Activated CD4-positive, alpha-beta memory T cell treated with anti-CD3 and anti-CD28 coated beads, Interleukin-2, amount 10 ng/mL, durations not matched to agents 7 days and 5 days (primary cell): ENCODE measurements around the gene TMEM141. TPM values are rescaled to one million over a fixed set of nuclear protein-coding genes. Genes with fewer than 3 reads are reported as not detected.

ENCODE experiments used
- CTCF ChIA-PET: fragments of 350-600 bp; sonication (Branson Sonifier 250); formaldehyde crosslinking; loops from one replicate; lab custom pipeline; 2021; ENCODE audit warnings: antibody characterized with exemption, inconsistent platforms; lab: Charles Lee
- POLR2A ChIA-PET: fragments of 350-600 bp; sonication (Branson Sonifier 250); formaldehyde crosslinking; loops from one replicate; lab custom pipeline; 2021; ENCODE audit warnings: antibody characterized with exemption; lab: Charles Lee
- DNase-seq: peaks from one replicate; pipeline ENCODE4 v3.0.0-alpha.2; 2020
- H3K27ac Mint-ChIP-seq: one replicate; pipeline ENCODE4 v1.8.0; 2021; ENCODE audit warnings: mild to moderate bottlenecking, mixed read lengths
- H3K27me3 Mint-ChIP-seq: one replicate; pipeline ENCODE4 v1.8.0; 2021; ENCODE audit warnings: mixed read lengths
- H3K36me3 Mint-ChIP-seq: one replicate; pipeline ENCODE4 v1.8.0; 2021; ENCODE audit warnings: low read depth, mixed read lengths
- H3K4me1 Mint-ChIP-seq: one replicate; pipeline ENCODE4 v1.8.0; 2021; ENCODE audit warnings: mixed read lengths
- H3K4me3 Mint-ChIP-seq: one replicate; pipeline ENCODE4 v1.8.0; 2021; ENCODE audit warnings: mild to moderate bottlenecking, mixed read lengths
- H3K9me3 Mint-ChIP-seq: one replicate; pipeline ENCODE4 v1.8.0; 2021; ENCODE audit warnings: mixed read lengths
- total RNA-seq, 2 experiments: library from RNA; stranded (reverse); gene quantifications; one replicate each; pipeline ENCODE4 v1.2.3, GENCODE V29; 2021

Gene TMEM141
- total RNA-seq, 2 experiments from 2014 or later: 39.6 to 42.9 TPM

DNA sequence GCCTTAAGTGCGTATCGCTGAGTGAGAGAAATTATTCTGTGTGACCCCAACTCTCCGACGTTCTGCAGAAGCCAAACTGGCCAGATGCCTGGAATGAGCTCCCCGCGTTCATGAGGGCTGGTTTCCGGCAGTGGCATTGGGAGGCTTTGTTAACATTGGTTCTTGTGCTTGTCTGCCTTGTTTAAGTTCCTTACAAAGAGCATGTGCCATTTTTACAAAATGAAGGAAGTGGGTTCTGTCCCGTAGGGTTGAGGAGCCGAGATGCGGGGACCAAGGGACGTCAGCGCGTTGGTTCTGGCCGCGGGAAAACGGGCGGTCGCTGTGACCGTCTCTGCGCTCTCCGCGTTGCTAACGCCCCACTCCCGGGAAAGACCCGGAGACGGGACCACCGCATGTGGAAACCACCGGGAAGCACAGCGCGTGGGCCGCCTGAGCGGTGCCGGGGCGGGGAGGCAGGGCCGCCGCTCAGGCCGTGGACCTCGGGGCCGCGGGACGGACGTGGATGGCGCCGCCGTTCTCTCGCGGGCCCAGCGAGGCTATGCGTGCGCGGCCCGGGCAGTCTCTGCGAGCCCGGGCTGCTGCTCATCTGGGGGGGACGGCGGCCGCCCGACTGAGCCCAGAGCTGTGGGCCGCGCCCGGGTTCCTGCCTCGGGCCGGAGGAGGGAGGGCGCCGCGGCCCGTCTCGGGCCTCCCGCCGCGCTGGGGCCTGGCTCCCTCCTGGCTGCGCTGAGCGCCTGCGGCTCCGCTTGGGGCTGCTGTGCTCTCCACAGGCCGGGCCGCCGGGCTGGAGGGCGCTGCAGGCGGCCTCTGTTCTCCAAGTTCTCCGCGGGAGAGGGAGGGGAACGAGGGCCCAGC is 30.1 kb downstream of the TMEM141 start:
- H3K4me3 Mint-ChIP-seq: no peak overlapping the region
- DNase-seq: no peak
- ChIA-PET POLR2A (no interaction called here), CTCF (interaction anchor here (2.5 kb wide), 1 partner anchor 214 kb away, joined by 6 read pairs; no protein-coding TSS in a partner anchor)
- H3K36me3 Mint-ChIP-seq: peaks cover 32% of the 10 kb centered on the region
- peaks cover 4% of the 10 kb centered on the region for H3K4me1 Mint-ChIP-seq
- no peak overlapping the region for H3K27ac Mint-ChIP-seq
- H3K27me3 Mint-ChIP-seq: no peaks in the 10 kb centered on the region
- no peaks in the 10 kb centered on the region for H3K9me3 Mint-ChIP-seq

DNA sequence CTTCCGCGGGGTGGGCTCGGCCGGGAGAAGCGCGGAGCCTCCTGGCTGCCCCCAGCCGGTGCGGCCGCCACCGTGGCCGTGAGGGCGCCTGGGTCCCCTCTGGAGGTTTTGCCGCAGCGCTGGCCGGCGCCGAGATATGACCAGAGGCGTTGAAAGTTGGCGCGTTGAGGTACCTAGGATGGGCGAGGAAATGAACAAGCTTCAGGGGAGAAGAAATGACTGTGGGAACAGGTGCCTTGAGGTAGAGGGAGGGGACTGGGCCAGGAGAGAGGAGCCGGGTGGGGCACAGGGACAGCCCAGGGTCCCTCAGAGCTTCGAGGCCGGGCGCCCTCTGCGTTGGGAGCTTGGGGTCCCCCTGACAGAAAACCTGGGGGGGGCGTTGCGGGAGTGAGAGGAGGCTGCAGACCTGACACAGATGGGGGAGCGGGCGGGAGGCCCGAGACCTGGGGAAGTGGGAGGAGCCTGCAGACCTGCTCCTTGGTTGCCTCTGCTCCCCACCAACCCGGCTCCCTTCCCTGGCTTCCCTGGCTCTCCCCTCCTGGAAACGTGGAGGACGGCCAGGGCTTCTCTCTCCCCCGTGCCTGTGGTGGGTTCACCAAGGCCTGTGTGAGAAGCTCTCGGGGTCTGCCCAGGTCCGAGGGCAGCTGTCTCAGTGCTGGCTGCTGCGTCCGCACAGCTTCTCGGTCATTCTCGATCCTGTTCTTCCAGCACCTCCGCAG is 30.8 kb downstream of the TMEM141 start:
- no peak overlapping the region for H3K4me3 Mint-ChIP-seq
- H3K36me3 Mint-ChIP-seq: peaks cover 29% of the 10 kb centered on the region
- CTCF ChIA-PET: no interaction called here
- H3K9me3 Mint-ChIP-seq: no peaks in the 10 kb centered on the region
- DNase-seq: no peak
- POLR2A ChIA-PET: interaction anchor here (0.9 kb wide), 1 partner anchor 9 kb away, joined by 3 read pairs; no protein-coding TSS in a partner anchor
- no peak overlapping the region for H3K27ac Mint-ChIP-seq
- no peaks in the 10 kb centered on the region for H3K27me3 Mint-ChIP-seq
- H3K4me1 Mint-ChIP-seq: peaks cover 4% of the 10 kb centered on the region

DNA sequence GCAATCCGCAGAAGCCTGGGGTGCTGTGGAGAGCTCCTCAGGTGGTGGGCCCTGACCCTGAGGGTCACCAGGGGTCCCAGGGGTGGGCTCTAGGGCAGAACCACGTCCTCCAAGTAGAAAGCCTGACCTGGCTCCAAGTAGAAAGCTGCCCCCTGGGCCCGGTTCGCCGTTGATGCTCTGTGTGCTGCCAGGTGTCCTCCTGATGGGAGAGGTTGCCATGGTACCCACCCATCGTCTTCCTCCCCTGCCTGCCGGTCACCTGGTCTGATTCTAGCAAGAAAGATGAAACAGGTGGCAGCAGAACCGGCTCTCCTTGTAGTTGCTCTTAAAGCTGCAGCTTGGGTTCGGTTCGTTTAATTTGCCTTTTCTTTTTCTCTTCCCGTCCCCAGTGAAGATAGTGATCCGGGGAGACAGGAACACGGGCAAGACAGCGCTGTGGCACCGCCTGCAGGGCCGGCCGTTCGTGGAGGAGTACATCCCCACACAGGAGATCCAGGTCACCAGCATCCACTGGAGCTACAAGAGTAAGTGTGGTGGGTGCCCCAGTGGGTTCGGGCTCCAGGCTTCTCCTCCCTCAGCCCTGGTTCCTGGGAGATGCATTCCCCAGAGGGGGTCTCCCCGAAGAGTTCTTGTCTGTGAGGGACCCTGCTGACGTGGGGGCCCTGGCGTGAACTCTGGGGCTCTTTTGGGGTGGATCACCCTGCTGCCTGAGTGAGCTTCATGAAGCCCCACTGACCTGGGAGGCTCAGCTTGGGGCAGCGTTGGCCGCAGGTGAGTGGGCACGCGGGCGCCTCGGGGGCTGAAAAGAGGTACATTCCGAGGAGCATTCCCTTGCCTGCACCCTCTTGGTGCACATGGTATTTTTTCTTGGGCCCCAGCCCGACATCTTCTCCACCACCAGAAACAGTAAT is 32.2 kb downstream of the TMEM141 start:
- H3K27ac Mint-ChIP-seq: no peak overlapping the region
- no peaks in the 10 kb centered on the region for H3K27me3 Mint-ChIP-seq
- H3K4me3 Mint-ChIP-seq: no peak overlapping the region
- peaks cover 27% of the 10 kb centered on the region for H3K36me3 Mint-ChIP-seq
- ChIA-PET CTCF (interaction anchor here (0.7 kb wide), 1 partner anchor 61 kb away, joined by 3 read pairs; no protein-coding TSS in a partner anchor), POLR2A (interaction anchor here (0.7 kb wide), 1 partner anchor 12 kb away, joined by 3 read pairs; no protein-coding TSS in a partner anchor)
- H3K9me3 Mint-ChIP-seq: no peaks in the 10 kb centered on the region
- peaks cover 4% of the 10 kb centered on the region for H3K4me1 Mint-ChIP-seq
- no peak for DNase-seq

DNA sequence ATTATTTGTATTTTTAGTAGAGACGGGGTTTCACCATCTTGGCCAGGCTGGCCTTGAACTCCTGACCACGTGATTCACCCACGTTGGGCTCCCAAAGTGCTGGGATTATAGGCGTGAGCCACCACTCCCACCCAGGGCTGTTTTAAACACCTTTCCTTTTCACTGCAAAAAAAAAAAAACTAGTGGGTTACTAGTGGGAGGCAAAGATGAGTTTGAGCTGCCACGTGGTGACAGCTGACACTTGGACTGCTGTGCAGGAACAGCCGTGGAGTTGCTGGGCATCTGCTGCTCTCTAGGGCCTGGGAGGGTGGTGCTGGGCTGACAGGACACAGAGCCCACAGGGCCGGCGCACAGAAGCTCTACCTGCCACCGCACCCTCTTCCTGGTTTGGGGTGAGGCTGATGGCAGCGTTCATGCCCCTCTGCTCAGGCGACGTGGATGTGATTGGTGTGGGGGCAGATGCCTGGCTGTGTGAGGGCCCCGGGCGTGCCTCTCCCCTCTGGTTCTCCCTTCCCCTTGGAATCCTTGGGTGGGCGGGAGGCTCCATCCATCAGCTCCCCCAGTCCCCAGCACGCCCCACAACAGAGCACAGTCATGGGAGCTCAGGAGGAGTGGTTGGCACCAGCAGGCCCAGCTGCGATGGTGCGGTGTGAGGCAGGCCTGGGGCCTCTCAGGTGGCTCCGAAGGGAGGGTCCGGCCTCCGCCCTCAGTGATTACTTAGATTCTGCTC is 33.5 kb downstream of the TMEM141 start:
- H3K9me3 Mint-ChIP-seq: no peaks in the 10 kb centered on the region
- peaks cover 4% of the 10 kb centered on the region for H3K4me1 Mint-ChIP-seq
- CTCF ChIA-PET: no interaction called here
- H3K27ac Mint-ChIP-seq: no peak overlapping the region
- POLR2A ChIA-PET: interaction anchor here (0.6 to 0.7 kb wide), 2 partner anchors 13 to 417 kb away, joined by 3 read pairs; partner anchors contain the start of gene TUBB4B
- H3K4me3 Mint-ChIP-seq: no peak overlapping the region
- no peak for DNase-seq
- H3K27me3 Mint-ChIP-seq: no peaks in the 10 kb centered on the region
- peaks cover 31% of the 10 kb centered on the region for H3K36me3 Mint-ChIP-seq

DNA sequence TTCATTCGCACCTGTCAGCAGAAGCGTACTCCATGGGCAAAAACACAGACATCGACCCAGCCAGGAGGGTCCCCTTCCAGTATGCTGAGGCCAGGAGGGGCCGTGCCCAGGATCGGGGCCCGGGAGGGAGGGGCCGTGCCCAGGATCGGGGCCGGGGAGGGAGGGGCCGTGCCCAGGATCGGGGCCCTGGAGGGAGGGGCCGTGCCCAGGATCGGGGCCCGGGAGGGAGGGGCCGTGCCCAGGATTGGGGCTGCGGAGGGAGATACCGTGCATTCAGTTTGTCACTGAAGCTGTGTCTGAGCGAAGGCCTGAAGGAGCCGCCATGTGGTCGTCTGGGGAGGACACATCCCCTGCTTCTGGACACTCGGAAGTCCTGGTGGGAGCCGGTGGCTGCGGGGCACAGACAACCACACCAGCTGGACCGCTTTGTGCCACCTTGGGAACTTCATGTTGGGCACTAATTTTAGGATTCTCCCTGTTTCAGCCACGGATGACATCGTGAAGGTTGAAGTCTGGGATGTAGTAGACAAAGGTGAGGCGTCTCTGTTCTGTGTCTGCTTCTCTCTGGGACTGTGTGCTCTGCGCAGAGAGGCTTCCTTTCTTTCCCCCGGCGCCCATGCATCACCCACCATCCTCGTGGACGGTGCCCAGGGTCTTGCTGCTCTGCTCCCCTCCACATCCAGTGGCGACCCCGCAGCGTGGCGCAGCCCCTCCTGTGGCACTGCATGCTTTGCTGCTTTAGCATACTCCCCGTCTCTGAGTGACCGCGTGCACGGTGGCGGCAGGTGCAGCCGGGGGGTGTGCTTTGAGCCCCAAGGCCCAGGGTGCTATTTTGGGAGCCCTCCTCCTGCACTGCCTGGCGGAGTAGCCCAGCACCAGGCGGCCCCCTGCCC is 34.4 kb downstream of the TMEM141 start:
- CTCF ChIA-PET: no interaction called here
- H3K27ac Mint-ChIP-seq: no peak overlapping the region

DNA sequence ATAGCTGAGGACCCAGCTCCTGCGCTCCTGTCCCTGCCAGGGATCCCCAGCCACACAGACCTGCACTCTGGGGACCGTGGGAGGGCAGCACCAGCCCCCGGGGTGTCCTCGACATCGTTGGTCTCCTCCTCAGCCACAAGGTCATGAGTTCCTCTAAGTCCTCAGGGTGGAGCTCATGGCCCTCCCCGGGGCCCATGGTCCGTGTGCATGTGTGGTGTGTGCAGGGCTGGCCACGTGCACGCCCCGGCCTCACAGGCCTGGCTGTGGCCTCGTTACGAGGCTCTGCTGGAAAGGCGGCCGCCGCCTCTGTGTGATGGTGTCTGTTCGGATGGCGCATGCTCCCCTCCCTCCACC is 35.0 kb downstream of the TMEM141 start:
- no peak for DNase-seq
- POLR2A ChIA-PET: no interaction called here
- no peaks in the 10 kb centered on the region for H3K9me3 Mint-ChIP-seq
- no peaks in the 10 kb centered on the region for H3K4me1 Mint-ChIP-seq
- H3K27ac Mint-ChIP-seq: no peak overlapping the region
- no peaks in the 10 kb centered on the region for H3K27me3 Mint-ChIP-seq
- CTCF ChIA-PET: no interaction called here
- H3K36me3 Mint-ChIP-seq: peaks cover 30% of the 10 kb centered on the region
- no peak overlapping the region for H3K4me3 Mint-ChIP-seq

More for the DNA sequence above, 34.4 kb downstream of the TMEM141 start:
- Mint-ChIP-seq H3K4me1 (peaks cover 4% of the 10 kb centered on the region), H3K36me3 (peaks cover 31% of the 10 kb centered on the region), H3K4me3 (no peak overlapping the region), H3K9me3 (no peaks in the 10 kb centered on the region), H3K27me3 (no peaks in the 10 kb centered on the region)
- no peak for DNase-seq
- POLR2A ChIA-PET: no interaction called here

DNA sequence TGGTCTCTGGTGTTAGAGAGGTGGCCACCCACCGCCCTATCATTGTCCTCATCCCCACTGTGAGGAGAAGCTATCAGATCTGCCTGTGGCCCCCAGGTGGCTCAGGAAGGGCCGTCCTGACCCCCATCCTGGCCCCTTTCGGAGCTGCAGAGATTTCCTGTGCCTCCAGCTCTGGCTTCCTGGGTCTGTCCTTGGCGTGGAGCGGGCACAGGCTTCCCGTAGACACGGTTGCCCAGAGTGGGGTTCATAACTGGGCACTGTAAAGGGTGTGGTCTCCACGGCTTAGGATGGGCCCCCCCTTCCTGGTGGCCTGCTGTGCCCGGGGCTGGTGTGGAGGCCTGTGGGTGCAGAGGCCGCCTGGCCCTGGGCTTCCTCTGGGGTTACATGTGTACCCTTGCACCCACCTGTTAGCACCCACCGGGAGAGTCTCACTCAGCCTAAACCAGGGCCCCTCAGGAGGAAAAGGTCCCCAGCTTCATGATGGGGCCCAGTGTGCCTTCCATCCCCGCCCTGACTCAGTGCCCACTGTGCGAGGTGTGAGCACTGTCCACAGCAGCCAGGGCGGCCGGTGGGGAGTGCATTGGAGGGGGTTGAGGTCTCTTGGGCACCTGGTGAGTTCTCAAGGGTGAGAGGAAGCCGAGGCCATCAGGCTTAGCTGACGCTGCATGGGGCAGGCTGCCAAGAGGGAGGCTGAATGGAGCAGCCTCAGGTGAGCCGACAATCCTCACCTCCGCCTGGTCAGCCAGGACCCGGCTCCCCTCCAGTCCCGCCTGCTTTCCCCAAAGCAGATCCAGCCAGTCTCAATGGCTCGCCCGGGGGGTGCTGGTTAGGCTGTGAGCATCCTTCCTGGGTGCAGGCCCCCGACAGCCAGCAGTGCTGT is 35.8 kb downstream of the TMEM141 start:
- Mint-ChIP-seq H3K4me3 (no peak overlapping the region), H3K4me1 (no peaks in the 10 kb centered on the region), H3K9me3 (no peaks in the 10 kb centered on the region), H3K27me3 (no peaks in the 10 kb centered on the region), H3K27ac (no peak overlapping the region), H3K36me3 (peaks cover 32% of the 10 kb centered on the region)
- ChIA-PET CTCF (interaction anchor here (0.7 kb wide), 1 partner anchor 15 kb away, joined by 3 read pairs; the partner anchor contains the start of gene AJM1), POLR2A (interaction anchor here (0.6 kb wide), 1 partner anchor 19 kb away, joined by 3 read pairs; the partner anchor contains the start of gene RABL6)
- no peak for DNase-seq

DNA sequence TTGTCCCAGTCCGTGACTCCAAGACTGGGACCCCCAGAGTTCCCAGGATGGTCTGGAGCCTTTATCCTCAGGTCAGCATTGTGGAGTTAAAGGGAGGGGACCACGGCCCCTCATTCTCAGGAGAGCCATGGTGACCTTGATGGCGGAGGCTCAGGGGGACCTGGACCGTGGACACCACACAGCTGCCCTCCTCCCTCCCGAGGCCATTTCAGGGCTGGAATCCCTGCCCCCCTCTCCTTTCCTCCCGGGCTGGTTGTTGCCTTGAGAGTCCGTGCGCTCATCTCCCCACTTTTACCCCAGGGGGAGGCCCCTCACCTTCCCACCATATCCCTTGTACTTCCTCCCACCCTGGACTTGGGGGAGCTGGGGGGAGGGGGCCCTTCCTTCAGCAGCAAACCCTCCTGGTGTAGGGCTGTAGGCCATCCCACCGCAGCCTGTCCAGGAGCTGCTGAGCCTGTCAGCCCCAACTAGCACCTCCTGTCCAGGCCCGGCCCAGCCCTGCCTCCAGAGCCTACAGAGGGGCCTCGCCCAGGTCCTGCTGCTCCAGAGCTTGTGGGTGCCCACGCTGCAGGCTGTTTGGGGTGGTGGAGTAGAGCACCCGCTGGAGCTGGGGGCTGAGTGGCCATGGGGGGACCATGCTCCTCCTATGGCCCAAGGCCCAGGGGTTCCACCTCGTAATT is 36.8 kb downstream of the TMEM141 start:
- H3K27ac Mint-ChIP-seq: no peak overlapping the region
- no peak overlapping the region for H3K4me3 Mint-ChIP-seq
- no peak for DNase-seq
- no peaks in the 10 kb centered on the region for H3K9me3 Mint-ChIP-seq
- no peaks in the 10 kb centered on the region for H3K27me3 Mint-ChIP-seq
- peaks cover 36% of the 10 kb centered on the region for H3K36me3 Mint-ChIP-seq
- CTCF ChIA-PET: interaction anchor here (1.0 to 1.9 kb wide), 2 partner anchors 14 to 51 kb away, joined by 3 to 7 read pairs; partner anchors contain the start of gene AJM1
- H3K4me1 Mint-ChIP-seq: no peaks in the 10 kb centered on the region
- POLR2A ChIA-PET: interaction anchor here (1.6 kb wide), 1 partner anchor 15 kb away, joined by 4 read pairs; the partner anchor contains the start of gene AJM1

DNA sequence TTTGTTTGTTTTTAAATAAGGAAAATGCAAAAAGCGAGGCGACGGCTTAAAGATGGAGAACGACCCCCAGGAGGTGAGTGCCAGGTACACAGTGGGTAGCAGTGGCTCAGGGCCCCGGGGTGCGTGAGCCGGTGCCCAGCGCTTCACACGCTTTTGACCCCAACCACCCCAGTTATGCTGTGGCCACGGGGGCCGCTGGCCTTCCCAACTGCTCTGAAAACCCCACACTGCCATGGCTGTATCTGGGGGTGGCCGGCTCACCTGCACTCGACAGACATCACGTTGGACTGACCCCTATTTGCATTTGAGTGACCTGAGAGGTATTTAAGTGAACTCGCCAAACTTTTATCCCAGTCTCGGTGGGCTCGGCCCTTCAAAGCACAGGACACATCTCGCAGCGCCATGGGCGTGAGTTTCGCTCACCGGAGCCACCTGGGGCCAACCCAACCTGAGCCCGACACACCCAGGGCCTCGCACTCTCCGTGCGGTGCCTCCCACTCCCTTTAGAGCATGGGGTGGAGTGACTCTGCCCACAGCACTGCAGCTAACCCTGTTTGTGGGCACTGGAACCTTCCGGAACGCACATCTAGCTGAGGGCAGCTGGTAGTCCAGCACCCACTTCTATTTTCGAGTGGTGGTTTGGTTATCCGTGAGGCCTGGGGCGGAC is 37.5 kb downstream of the TMEM141 start:
- Mint-ChIP-seq H3K4me1 (no peaks in the 10 kb centered on the region), H3K27me3 (no peaks in the 10 kb centered on the region), H3K4me3 (no peak overlapping the region), H3K27ac (no peak overlapping the region), H3K9me3 (no peaks in the 10 kb centered on the region), H3K36me3 (peaks cover 32% of the 10 kb centered on the region)
- ChIA-PET CTCF (interaction anchor here (1.0 to 1.9 kb wide), 2 partner anchors 14 to 50 kb away, joined by 3 to 7 read pairs; partner anchors contain the start of gene AJM1), POLR2A (interaction anchor here (1.6 kb wide), 1 partner anchor 14 kb away, joined by 4 read pairs; the partner anchor contains the start of gene AJM1)
- DNase-seq: no peak
